ENCODE results near the gene SLC8A1. TPM values are rescaled to one million over a fixed set of nuclear protein-coding genes. Genes with fewer than 3 reads are reported as not detected.

Gene SLC8A1
- total and polyA plus RNA-seq, 9 donors: 1.3 to 19.7 (median 7.7) TPM

- Histone ChIP-seq H3K4me1 (ENCODE audit: insufficient read depth) (no peaks in the 10 kb centered on the region), H3K27ac (no peak overlapping the region), H3K4me3 (peak overlapping the region; percentile 31), H3K27me3 (no peaks in the 10 kb centered on the region), H3K9me3 (no peaks in the 10 kb centered on the region), H3K36me3 (no peaks in the 10 kb centered on the region)
- no peak for DNase-seq
- WGBS, 3 donors: 59 to 71% (median 70%) methylated on average over 11 of the region's 11 CpGs
- TF ChIP-seq CTCF (IDR thresholded peaks at IDR 0.05): no peak
- TF ChIP-seq POLR2A (IDR thresholded peaks at IDR 0.05): no peak
- TF ChIP-seq EP300 (IDR thresholded peaks at IDR 0.05): no peak
- intact Hi-C loops (cut with DNase I): no loop called here
Measured at GRCh38 chr2:40488927-40489677, 37.2 kb upstream of the SLC8A1 start.

GRCh38 chr2:40488101-40488601 lies 36.3 kb upstream of the SLC8A1 start:
- H3K27ac ChIP-seq: no peak overlapping the region
- intact Hi-C loops (cut with DNase I): no loop called here

GRCh38 chr2:40487602-40488001 lies 35.7 kb upstream of the SLC8A1 start:
- TF ChIP-seq CTCF (IDR thresholded peaks at IDR 0.05) (no peak), EP300 (IDR thresholded peaks at IDR 0.05) (no peak), POLR2A (IDR thresholded peaks at IDR 0.05) (no peak)
- 53 to 67% (median 59%) methylated on average over 2 of the region's 2 CpGs for WGBS, 3 donors

More at GRCh38 chr2:40488101-40488601, 36.3 kb upstream of the SLC8A1 start:
- Histone ChIP-seq H3K4me1 (ENCODE audit: insufficient read depth) (no peaks in the 10 kb centered on the region), H3K4me3 (no peak overlapping the region), H3K27me3 (no peaks in the 10 kb centered on the region), H3K36me3 (no peaks in the 10 kb centered on the region), H3K9me3 (no peaks in the 10 kb centered on the region)
- peak in 1 of 3 donors; percentile 24 for TF ChIP-seq CTCF (IDR thresholded peaks at IDR 0.05)
- no peak for TF ChIP-seq POLR2A (IDR thresholded peaks at IDR 0.05)
- TF ChIP-seq EP300 (IDR thresholded peaks at IDR 0.05): no peak
- no peak for DNase-seq
- 21 to 38% (median 27%) methylated on average over 4 of the region's 4 CpGs for WGBS, 3 donors

GRCh38 chr2:40485854-40486253 lies 34.0 kb upstream of the SLC8A1 start:
- H3K27ac ChIP-seq: no peak overlapping the region
- WGBS, 3 donors: 93 to 95% (median 93%) methylated on average over 3 of the region's 3 CpGs
- H3K36me3 ChIP-seq: no peaks in the 10 kb centered on the region
- no peaks in the 10 kb centered on the region for H3K4me1 ChIP-seq (ENCODE audit: insufficient read depth)
- intact Hi-C loops (cut with DNase I): no loop called here
- no peaks in the 10 kb centered on the region for H3K9me3 ChIP-seq
- H3K4me3 ChIP-seq: no peak overlapping the region
- TF ChIP-seq POLR2A (IDR thresholded peaks at IDR 0.05): no peak
- no peak for TF ChIP-seq EP300 (IDR thresholded peaks at IDR 0.05)
- TF ChIP-seq CTCF (IDR thresholded peaks at IDR 0.05): no peak
- no peaks in the 10 kb centered on the region for H3K27me3 ChIP-seq
- no peak for DNase-seq

More at GRCh38 chr2:40487602-40488001, 35.7 kb upstream of the SLC8A1 start:
- no peaks in the 10 kb centered on the region for H3K36me3 ChIP-seq
- no peaks in the 10 kb centered on the region for H3K27me3 ChIP-seq
- no peak for DNase-seq
- H3K9me3 ChIP-seq: no peaks in the 10 kb centered on the region
- no peaks in the 10 kb centered on the region for H3K4me1 ChIP-seq (ENCODE audit: insufficient read depth)
- intact Hi-C loops (cut with DNase I): no loop called here
- H3K27ac ChIP-seq: no peak overlapping the region
- no peak overlapping the region for H3K4me3 ChIP-seq
